Body of pancreas (tissue), 4 donors: Measurements from ENCODE around the gene CCT8L2.
"Not testable (repeated sequence)": the region's sequence is repeated elsewhere in the genome, so short reads cannot be mapped to it uniquely, and the experiment has no call there.

Experiments
- POLR2A ChIP-seq, 3 donors: fragments of 450-650 bp; IDR thresholded peaks; one replicate each; pipeline ENCODE4 v1.6.1; 2016; ENCODE audit warnings: antibody characterized with exemption in 3 of 3, mild to moderate bottlenecking in 2 of 3
- TF ChIP-seq, protein P1 (sequence below), 7 experiments: fragments of 450-650 bp in 4 of 7; fragments of 200-600 bp in 3 of 7; sonication (generic) in 3 of 7; IDR thresholded peaks; one replicate each; pipeline ENCODE4 v1.5.1; 2016 to 2019; ENCODE audit warnings: antibody characterized with exemption in 7 of 7

DNA sequence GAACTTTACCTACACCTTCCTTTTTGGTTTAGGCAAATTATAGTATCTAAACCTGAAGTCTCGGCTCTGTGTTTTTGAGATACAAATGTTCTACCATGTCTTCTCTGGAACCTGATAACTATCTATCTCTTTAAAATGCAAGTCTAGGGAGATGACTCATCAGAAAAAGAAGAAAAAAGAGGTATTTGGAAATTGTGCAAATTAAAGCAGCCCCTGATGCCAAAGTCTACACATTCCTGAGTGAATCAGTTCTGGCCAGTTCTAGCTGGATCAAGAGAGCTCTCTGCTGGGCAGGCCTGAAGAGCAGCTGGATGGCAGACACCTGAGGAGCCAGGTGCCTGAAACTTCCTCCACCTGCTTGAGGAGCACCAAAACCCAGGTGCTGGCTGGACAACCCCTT, 49.3 kb downstream of the CCT8L2 start:
- TF ChIP-seq, protein P1, sequence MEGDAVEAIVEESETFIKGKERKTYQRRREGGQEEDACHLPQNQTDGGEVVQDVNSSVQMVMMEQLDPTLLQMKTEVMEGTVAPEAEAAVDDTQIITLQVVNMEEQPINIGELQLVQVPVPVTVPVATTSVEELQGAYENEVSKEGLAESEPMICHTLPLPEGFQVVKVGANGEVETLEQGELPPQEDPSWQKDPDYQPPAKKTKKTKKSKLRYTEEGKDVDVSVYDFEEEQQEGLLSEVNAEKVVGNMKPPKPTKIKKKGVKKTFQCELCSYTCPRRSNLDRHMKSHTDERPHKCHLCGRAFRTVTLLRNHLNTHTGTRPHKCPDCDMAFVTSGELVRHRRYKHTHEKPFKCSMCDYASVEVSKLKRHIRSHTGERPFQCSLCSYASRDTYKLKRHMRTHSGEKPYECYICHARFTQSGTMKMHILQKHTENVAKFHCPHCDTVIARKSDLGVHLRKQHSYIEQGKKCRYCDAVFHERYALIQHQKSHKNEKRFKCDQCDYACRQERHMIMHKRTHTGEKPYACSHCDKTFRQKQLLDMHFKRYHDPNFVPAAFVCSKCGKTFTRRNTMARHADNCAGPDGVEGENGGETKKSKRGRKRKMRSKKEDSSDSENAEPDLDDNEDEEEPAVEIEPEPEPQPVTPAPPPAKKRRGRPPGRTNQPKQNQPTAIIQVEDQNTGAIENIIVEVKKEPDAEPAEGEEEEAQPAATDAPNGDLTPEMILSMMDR (IDR thresholded peaks at IDR 0.05) = not testable (repeated sequence)
- not testable (repeated sequence) for TF ChIP-seq POLR2A (IDR thresholded peaks at IDR 0.05)
